Endothelial cell of umbilical vein (primary cell): ENCODE data around the gene KATNAL2.

Experiments
- EZH2 ChIP-seq: IDR thresholded peaks from 2 replicates; pipeline ENCODE4 v1.6.1; 2012; ENCODE audit warnings: borderline replicate concordance, low read depth, mild to moderate bottlenecking, moderate library complexity, low read length, inconsistent platforms; ENCODE audit not compliant: severe bottlenecking
- MYC ChIP-seq: IDR thresholded peaks from one replicate; pipeline ENCODE4 v1.6.1; 2011; ENCODE audit warnings: mild to moderate bottlenecking, low read depth, low read length
- POLR2A ChIP-seq: IDR thresholded peaks from 2 replicates; pipeline ENCODE4 v1.6.1; 2012; ENCODE audit warnings: low read depth, mild to moderate bottlenecking, control low read depth, low read length

GRCh38 chr18:47121146-47121545 lies 203.7 kb downstream of the KATNAL2 start:
- TF ChIP-seq EZH2 (no peak), POLR2A (no peak), MYC (no peak)
